ENCODE data around the gene SERPINB6.
"Not testable (repeated sequence)": the region's sequence is repeated elsewhere in the genome, so short reads cannot be mapped to it uniquely, and the experiment has no call there.

The SERPINB6 gene

GRCh38 chr6:3001773-3002293, 30.5 kb upstream of the SERPINB6 start:
- Mint-ChIP-seq H3K27me3 (ENCODE audit: low read depth, poor library complexity) (peaks cover 17% of the 10 kb centered on the region), H3K27ac (no peak overlapping the region), H3K36me3 (ENCODE audit: low read depth) (peaks cover 23% of the 10 kb centered on the region), H3K4me1 (peaks cover 26% of the 10 kb centered on the region), H3K9me3 (no peaks in the 10 kb centered on the region), H3K4me3 (no peak overlapping the region)
- no peak for DNase-seq
- TF ChIP-seq CTCF (IDR thresholded peaks at IDR 0.05), result peak; percentile 47

GRCh38 chr6:3001146-3001772, 29.9 kb upstream of the SERPINB6 start:
- peaks cover 17% of the 10 kb centered on the region for H3K27me3 Mint-ChIP-seq (ENCODE audit: low read depth, poor library complexity)
- H3K4me3 Mint-ChIP-seq, result peak overlapping the region; percentile 85
- H3K4me1 Mint-ChIP-seq, result peaks cover 20% of the 10 kb centered on the region
- peaks cover 17% of the 10 kb centered on the region for H3K36me3 Mint-ChIP-seq (ENCODE audit: low read depth)
- no peak for TF ChIP-seq CTCF (IDR thresholded peaks at IDR 0.05)
- no peak overlapping the region for H3K27ac Mint-ChIP-seq
- H3K9me3 Mint-ChIP-seq, result no peaks in the 10 kb centered on the region
- no peak for DNase-seq

- peak; percentile 98 for DNase-seq
- Mint-ChIP-seq H3K4me1 (peaks cover 15% of the 10 kb centered on the region), H3K4me3 (peak within 1 kb of the TSS; percentile 85), H3K27me3 (ENCODE audit: low read depth, poor library complexity) (peaks cover 17% of the 10 kb centered on the region), H3K36me3 (ENCODE audit: low read depth) (peaks cover 6% of the 10 kb centered on the region), H3K9me3 (no peaks in the 10 kb centered on the region), H3K27ac (no peak within 1 kb of the TSS)
- TF ChIP-seq CTCF (IDR thresholded peaks at IDR 0.05), result no peak
These were observed 28.5 kb upstream of the SERPINB6 start, which contains the start of gene NQO2 for GRCh38 chr6:2999618-3000557. Gene NQO2, plus strand, starts transcription at chr6:2999894. Its CDS starts 6,659 bp downstream, at chr6:3006553.

GRCh38 chr6:2998998-2999617, 27.7 kb upstream of the SERPINB6 start:
- no peaks in the 10 kb centered on the region for H3K9me3 Mint-ChIP-seq
- H3K27ac Mint-ChIP-seq, result no peak overlapping the region
- peaks cover 15% of the 10 kb centered on the region for H3K4me1 Mint-ChIP-seq
- peaks cover 17% of the 10 kb centered on the region for H3K27me3 Mint-ChIP-seq (ENCODE audit: low read depth, poor library complexity)
- peak overlapping the region; percentile 84 for H3K4me3 Mint-ChIP-seq
- no peak for TF ChIP-seq CTCF (IDR thresholded peaks at IDR 0.05)
- H3K36me3 Mint-ChIP-seq (ENCODE audit: low read depth), result no peaks in the 10 kb centered on the region
- DNase-seq, result no peak

GRCh38 chr6:2998249-2998997, 27.1 kb upstream of the SERPINB6 start:
- Mint-ChIP-seq H3K27me3 (ENCODE audit: low read depth, poor library complexity) (peaks cover 17% of the 10 kb centered on the region), H3K4me1 (peaks cover 15% of the 10 kb centered on the region), H3K4me3 (peak overlapping the region; percentile 84)
- H3K9me3 Mint-ChIP-seq; H3K36me3 Mint-ChIP-seq (ENCODE audit: low read depth); H3K27ac Mint-ChIP-seq; DNase-seq: not testable (repeated sequence)
- peak; percentile 64 for TF ChIP-seq CTCF (IDR thresholded peaks at IDR 0.05)

Measured in nephron progenitor cell (in vitro differentiated cells).